DMS114 treated with DMSO at 0.1 percent for 48 hours (cell line): ENCODE measurements around the gene METTL13.

Source experiments
- DNase-seq: peaks from one replicate; lab custom pipeline; 2025; ENCODE audit not compliant: unreplicated experiment; lab: John Stamatoyannopoulos, UW

Gene METTL13

DNA sequence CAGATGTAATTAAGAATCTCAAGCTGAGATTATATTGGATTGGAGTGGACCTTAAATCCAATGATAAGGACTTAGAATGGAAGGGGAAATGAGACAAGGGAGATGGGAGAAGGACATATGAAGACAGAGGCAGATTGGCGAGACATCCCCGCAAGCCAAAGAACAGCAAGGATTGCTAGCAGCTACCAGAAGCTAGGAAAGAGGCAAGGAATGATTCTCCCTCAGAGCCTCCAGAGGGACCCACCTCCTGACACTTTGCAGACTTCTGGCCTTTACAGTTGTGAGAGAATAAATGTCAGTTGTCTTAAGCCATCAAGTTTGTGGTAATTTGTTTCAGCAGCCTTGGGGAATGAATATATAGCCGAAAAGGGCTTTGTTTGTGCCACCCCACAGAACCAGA lies 20.7 kb downstream of the METTL13 start:
- no peak for DNase-seq

DNA sequence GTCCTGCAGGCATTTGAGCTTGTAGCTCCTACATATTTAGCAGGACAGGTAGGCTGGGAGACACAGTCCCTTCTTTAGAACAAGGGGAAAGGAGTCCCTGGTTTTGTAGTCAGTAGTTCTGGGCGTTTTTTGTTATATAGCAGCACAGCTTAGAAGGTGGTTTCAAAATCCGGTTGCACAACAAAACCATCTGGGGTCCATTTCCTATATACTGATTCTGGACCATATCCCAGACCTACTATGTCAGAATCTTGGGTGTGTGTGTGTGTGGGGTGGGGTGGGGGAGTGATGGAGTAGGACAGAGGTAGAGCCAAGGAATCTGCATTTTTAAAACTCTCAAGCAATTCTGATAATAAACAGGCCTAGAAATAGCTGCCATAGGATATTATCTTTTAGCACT lies 21.6 kb downstream of the METTL13 start:
- no peak for DNase-seq

DNA sequence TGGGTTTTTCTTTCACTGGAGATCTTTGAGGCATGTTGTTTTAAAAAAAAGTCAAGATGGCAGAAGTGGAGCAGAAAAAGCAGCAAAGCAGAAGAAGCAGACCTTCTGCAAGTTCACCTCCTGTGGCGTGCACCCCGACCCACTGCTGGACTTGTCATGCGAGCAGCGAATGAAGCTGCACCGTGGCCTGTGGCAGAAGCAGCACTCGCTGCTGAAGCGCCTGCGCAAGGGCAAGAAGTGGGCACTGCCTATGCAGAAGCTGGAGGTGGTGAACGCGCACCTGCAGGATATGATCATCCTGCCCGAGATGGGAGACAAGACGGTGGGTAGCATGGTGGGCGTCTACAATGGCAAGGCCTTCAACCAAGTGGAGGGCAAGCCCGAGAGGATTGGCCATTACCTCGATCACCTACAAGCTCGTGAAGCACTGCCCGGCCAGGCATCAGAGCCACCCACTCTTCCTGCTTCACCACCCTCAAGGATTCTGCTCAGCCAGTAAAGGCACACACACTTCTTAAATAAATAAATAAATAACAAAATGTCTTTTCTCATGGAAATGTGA lies 22.1 kb downstream of the METTL13 start:
- DNase-seq = no peak

DNA sequence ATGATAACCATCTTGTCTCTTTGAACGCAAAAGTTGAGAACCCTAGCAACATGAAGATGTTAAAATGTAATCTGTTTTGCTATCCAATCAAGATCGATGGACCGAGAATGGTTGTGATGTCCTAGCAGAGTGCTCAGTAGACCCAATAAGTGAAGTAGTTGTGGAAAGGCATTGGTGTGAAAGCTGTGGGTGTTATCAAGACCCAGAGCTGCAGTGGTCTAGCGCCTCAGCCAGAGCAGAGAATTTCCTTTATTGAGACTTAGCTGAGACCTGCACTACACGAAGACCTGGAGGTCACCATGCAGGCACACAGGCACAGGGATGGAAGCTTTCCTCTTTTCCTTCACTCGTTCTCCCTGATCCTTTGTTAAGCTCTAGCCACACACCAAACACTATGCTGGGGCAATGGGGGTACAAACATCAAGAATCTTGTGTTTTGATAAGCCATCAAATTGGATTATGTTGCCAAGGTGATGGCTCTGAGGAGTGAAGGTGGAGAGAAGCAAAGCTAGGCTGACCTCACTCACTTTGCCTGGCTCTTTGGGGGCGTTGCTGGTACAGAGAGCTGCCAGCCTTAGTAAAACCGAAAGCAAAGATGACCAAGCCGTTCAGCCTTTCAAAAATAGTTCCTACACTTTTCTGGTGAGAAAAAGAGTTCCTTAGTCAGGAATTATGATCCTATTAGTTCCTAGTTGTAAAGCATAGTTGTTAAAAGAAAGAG lies 24.1 kb downstream of the METTL13 start:
- DNase-seq = no peak

DNA sequence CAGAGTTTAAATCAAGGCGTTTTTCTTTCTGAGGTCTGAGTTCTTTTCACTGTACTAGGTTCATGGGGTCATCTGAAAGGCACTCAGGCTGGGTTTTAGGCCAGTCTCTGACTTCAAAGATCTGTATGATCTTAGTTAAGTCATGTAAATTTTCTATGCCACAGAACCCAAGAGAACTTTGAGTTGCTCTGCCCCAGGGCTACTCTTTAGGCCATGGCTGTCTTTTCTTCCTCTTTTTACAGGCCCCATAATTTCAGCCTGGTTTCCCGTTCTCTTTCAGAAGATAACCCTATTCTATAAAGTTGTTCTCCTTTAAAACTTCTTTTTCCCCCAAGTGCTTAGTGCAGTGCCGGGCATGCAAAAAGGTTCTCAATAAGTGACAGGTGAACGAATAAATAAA lies 26.1 kb downstream of the METTL13 start:
- no peak for DNase-seq

DNA sequence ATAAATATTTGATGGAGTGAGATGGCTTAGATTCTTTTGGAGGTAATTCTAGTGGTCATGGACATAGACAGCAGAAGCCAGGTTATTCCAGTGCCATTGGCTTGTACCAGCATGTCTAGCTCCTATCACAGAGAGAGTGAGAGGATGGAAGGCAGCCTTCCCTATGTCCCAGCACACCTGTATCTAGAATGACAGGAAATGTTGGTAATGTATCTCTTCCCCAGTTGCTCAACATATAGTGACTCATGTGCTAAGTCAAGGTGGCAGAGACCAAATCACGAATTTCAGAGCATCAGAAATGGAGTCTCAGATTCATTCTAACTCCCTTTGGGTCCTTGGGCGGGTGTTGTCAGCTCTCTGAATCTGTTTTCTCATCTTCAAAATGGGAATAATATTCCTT lies 28.4 kb downstream of the METTL13 start:
- no peak for DNase-seq

DNA sequence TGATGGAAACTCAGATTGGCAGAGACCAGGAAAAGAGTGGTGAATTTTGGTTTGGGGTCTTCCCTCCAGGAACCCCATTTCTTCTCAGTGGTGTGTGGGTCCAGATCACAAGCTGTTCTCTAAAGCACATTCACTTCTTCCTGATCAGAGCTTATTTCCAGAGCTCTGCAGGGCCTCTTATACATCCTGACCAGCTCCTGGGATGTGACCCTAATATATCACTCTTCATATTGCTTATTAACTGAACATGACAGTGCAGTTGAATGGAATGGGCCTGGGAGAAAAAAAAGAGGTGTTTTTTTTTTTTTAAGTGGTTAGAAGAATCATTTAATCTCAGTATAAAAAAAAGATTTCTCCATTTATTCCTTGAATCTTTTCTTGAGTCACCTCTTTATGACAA lies 30.2 kb downstream of the METTL13 start:
- DNase-seq = no peak

DNA sequence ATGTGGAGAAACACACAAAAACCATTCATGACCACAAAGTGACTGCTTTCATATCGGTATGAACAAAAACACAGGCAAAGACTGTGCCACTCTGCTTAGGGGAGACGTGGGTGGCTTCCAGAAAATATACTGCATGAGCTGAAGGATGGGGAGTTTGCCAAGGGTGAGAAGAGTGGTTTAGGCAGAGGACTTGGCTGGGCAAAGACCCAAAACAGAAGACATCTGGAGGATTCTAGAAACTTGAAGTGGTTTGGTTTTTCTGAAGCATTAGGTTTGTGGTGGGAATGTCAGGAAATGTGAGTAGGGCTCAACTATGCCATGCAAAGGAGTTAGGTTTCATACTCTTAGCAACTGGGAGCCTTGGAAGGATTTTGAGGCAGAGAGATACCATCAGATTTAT lies 33.2 kb downstream of the METTL13 start:
- no peak for DNase-seq

DNA sequence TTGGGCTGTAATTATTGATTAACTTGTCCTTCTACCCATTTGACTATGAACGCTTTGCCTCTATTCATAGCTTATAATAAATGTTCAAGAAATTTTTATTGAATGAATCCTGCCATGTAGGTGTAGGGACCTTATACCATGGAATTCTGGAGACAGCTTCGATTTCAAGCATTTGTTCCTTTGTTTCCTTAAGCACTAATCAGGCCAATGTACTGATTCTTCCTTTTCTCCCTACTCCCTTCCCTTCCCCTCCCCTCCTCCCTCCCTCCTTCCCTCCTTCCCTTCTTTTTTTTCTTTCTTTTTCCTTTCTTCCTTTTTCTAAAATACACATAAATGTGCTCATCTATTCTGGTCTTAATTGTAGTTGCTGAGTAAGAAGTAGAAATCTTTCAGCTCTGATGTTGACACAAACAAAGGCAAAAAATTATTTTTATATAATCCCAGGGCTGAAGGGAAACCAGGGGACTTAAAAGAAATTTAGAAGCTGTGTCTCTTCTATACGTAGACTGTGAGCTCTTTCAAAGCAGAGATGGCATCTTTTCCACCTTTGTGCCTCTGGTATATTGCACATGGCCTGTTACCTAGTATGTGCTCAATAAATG lies 34.9 kb downstream of the METTL13 start:
- no peak for DNase-seq

DNA sequence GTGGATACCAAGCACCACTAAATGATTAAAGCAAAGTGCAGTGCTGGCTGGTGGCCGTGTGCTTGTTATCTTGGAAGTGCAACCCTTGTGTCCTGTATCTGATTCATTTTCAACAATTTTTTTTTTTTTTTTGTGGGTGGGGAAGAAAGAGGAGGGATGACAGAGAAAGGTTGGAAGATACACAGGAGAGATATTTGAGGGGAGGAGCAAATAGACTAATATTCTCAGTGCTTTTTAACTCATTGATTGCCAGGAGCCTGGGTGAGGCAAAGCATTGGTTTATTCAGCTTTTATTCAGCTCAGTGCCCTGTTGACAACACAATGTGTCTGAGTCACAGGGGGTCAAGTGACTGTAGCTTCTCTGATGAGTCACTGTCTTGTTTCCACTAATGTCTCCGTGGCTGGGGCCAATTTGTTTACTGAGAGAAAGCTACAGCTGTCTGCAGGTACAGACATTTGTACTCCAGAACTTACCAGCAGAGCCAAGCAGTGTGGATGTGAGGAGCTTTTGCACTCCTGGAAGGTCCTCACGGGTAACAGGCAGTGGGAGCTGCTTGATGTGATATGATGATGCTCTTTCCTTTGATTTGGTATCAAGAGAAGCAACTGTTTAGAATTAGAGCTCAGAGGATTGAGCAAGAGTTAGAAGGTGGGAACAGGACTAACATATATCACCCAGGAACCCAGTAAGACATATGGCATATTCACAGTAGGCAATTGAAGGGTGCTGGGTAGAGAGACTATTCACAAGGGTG lies 36.2 kb downstream of the METTL13 start:
- DNase-seq = no peak

DNA sequence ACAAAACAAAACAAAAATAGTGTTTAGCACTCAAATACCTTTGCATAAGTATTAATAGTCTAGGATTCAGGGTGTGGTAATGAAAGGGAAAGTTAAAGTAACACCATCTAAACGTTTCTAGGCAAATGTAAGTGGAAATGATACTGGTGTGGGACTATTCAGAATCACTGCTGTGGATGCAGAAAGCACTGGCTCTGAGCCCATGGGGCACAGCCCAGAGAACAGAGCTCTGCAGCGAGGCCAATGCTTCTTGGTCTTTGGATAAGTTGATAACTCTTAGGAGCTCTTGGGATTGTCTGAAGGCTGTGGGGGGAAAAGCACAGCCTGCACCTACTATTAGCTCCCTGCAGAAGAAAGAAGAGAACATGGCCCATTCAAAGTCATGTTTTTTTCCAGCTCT lies 38.5 kb downstream of the METTL13 start:
- no peak for DNase-seq

DNA sequence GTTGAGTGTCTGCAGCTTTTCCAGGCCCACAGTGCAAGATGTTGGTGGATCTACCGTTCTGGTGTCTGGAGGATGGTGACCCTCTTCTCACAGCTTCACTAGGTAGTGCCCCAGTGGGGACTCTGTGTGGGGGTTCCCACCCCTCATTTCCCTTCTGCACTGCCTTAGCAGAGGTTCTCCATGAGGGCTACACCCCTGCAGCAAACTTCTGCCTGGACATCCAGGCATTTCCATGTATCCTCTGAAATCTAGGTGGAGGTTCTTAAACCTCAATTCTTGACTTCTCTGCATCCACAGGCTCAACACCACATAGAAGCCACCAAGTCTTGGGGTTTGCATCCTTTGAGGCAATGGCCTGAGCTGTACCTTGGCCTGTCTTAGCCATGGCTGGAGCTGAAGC lies 45.5 kb downstream of the METTL13 start:
- no peak for DNase-seq

DNA sequence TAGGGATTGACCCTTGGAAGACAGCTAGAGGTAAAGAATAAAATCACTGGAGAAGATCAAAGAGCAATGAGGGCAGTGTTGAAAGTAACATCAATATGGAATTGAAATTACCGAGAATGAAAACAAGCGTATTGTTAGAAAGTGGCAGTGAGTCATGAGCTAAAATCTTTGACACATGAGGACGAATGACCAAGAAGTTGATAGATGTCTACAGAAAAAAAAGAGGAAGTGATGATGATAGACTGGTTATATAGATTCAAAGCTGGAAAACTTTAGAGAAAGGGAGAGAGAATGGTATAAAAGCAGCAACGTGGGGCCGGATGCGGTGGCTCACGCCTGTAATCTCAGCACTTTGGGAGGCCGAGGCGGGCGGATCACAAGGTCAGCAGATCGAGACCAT lies 47.3 kb downstream of the METTL13 start:
- no peak for DNase-seq

DNA sequence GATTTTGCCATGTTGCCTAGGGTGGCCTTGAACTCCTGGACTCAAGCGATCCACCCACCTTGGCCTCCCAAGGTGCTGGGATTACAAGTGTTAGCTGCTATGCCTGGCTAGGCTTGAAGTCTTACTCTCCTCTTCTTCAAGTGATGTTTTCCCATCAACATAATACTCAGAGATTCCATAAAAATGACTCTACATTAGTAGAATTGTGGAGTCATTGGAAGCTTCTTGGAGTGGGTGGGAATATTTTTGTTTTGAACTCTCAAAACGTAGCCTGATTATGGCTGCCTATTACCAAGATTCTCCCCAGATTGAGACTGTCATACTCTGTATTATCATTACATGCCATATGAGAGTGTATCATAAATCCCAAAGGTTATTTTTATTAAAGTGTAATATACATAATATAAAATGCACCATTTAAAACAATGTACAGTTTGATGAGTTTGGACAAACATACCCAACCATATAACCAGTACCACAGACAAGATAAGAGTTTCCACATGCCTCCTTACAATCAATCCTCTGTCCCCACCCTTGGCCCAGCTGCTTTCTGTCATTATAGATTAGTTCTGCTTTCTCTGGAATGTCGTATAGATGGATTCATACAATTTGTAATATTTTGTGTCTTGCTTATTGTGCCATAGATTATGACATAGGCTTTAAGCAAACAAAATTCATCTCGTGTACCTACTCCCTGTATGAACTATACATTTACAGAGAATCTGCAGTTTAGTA lies 51.8 kb downstream of the METTL13 start:
- no peak for DNase-seq

DNA sequence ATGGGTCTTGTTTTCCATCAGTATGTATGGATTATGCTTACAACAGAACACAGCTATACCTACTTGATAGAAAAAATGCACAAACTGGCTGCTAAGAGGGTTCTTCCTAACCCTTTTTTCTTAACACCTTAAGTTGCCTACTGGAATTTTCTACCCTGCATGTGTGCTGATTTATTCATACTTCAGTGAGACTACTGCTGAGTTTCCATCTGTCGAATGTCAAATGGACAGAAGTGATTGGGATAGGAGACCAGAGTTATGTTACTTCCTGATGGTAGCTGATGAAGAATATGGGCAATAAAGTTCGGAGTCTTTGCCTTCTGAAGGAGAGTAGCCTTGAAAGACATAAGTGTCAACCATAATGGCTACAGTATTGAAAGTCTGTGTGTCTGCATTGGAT lies 53.4 kb downstream of the METTL13 start:
- no peak for DNase-seq

DNA sequence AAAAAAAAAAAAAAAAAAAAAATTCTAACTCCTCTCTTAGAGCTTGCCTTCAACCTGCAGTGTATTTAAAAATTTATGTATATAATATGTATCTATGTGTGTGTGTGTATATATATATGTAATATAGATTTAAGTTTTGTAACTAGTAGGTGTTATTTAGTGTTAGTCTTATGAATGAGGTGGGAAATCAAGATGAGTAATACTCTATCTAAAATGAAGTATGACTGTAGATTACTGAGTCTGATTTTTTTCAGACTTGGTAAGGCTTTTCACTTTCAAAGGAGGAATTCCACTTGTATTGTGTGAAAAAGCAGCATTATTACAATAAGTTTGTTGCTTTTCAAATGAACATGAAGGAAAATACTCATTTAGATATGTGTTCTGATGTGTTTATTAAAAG lies 54.4 kb downstream of the METTL13 start:
- no peak for DNase-seq

DNA sequence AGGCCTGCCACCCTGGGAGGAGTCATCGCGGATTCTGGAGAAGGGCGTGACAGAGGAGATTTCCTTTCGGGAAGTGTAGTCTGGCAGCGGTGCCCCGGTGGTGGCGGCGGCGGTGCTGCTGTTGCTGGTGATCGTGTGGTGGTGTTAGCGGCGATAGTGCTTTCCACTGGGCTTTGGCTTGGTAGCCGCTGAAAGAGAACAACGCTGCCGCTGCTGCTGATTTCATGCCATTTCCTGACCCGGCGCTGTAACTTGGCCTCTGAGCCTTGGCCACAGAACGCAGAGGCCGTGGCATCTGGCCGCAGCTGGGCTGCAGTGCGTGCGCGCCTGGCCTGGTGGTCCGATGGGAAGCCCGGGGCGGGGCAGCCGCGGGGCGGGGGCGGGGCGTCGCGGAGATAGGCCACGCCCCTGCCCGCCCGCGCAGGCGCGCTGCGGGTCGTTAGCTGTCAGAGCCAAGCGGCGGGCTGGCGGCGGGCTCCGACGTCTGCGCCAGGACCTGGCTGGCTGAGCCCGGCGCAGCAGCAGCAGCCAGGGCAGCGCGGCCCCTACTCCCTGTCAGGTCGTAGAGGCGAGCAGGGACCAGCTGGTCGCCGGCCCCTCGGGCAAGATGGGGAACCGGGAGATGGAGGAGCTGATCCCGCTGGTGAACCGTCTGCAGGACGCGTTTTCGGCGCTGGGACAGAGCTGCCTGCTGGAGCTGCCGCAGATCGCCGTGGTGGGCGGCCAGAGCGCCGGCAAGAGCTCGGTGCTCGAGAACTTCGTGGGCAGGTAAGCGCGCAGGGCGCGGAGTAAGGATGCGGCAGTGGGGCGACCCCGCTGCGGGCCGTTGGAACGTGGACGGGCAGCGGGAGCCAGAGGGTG lies 59.8 kb downstream of the METTL13 start, which contains the start of gene DNM3:
TSS of gene DNM3 (plus strand) at position 449 of the 861 bp plus-strand sequence. CDS start at position 608, 159 bp downstream.
- peak; percentile 39 for DNase-seq

DNA sequence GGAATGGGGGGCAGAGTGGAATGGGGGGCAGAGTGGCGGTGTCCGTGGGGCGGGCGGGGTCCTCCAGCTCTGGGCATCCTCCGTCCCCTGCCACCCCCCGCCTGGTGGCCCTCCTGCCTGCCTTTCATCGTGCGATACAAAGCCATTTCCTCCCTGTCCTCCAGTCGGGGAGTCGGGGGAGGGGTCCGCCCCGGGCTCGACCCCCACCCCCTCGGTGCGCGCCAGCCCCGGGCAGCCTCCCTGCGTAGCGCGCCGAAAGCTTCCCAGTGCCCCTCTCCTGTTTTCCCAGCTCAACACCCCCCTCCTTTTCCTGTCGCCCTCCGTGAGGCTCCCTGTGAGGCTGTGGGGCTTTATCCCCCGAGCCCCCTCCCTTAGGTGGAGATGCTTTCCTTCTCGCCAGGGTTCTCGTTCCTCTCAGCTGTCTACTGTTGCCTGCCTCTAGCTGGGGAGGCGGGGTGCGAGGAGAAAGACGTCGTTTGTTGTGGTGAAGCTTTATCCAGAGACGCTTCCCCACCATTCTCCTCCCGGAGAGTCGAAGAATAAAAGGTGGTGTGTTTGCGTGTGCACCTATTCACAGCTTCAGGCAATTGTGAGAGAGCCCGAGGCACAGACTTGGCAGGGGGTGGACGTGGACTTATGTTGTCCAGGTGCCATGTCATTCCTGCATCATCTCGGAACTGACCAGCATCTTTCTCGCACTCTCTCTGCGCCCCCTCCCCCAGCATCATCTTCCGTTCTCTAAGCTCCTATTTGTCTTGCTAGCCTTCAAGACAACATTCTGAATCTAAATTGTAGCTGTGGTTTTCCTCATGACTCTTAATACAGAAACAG lies 60.7 kb downstream of the METTL13 start:
- no peak for DNase-seq

DNA sequence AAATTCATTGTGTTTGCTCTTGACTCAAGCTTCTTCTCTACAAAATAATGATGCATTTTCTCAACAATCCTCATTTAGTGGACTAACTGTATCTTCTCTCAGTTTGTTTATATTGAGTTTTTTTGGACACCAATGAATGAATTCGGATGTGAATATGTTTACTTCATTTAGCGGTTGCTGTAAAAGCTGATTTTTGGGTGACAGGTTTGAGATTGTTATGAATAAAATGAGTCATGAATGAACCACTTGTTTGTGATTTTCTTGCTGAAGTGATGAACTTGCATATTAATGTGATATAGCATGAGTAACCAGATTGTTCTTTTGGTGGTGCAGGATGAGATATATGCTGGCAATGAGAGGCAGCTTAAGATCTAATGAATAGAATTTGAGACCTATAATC lies 62.9 kb downstream of the METTL13 start:
- no peak for DNase-seq
